Measurements from ENCODE around the gene PSTPIP2. TPM values are rescaled to one million over a fixed set of nuclear protein-coding genes. Genes with fewer than 3 reads are reported as not detected.

PSTPIP2 gene
- total RNA-seq, 1 experiment from 2014 or later: 0.39 TPM

- no TSS peak for BruUV-seq (replicated peaks)
- ChIA-PET POLR2A (no interaction called here), CTCF (interaction anchor here (0.6 kb wide), 1 partner anchor 26 kb away, joined by 3 read pairs; no protein-coding TSS in a partner anchor)
- TF ChIP-seq POLR2AphosphoS5 (IDR thresholded peaks at IDR 0.05; ENCODE audit: low read depth, low read length) (no peak), SIN3A (IDR thresholded peaks at IDR 0.05; ENCODE audit: borderline replicate concordance, insufficient read depth, low read depth, low read length) (no peak), CTCF (IDR thresholded peaks at IDR 0.05) (no peak), TCF7L2 (IDR thresholded peaks at IDR 0.05; ENCODE audit: low read depth, low read length) (no peak), REST (IDR thresholded peaks at IDR 0.05; ENCODE audit: insufficient read depth in 1 of 2, low read depth in 2 of 2, low read length in 1 of 2) (no peak)
- ATAC-seq: no peak
- Histone ChIP-seq H3K36me3 (ENCODE audit: control insufficient read depth, insufficient read depth, low read length) (no peaks in the 10 kb centered on the region), H3K27me3 (ENCODE audit: control insufficient read depth, insufficient read depth, low read length) (no peaks in the 10 kb centered on the region), H3K4me3 (ENCODE audit: low read depth in 2 of 2, low read length in 2 of 2) (no peak overlapping the region), H3K27ac (ENCODE audit: low read length) (no peak overlapping the region), H3K4me1 (ENCODE audit: control insufficient read depth, insufficient read depth, low read length) (no peaks in the 10 kb centered on the region), H3K9me3 (ENCODE audit: control insufficient read depth, insufficient read depth, low read depth, low read length) (no peaks in the 10 kb centered on the region)
- in situ Hi-C loops (cut with HindIII; ENCODE audit: low pct_unique_long_range_greater_than_20kb, low sequenced_read_pairs) (no loop called here), intact Hi-C loops (cut with micrococcal nuclease; ENCODE audit: unreplicated experiment) (no loop called here)
- no peak for DNase-seq (ENCODE audit: low read depth, low spot score)
These were observed 73.8 kb downstream of the PSTPIP2 start for GRCh38 chr18:45998244-45998643.

- POLR2A ChIA-PET: no interaction called here
- CTCF ChIA-PET: interaction anchor here (0.6 kb wide), 1 partner anchor 26 kb away, joined by 3 read pairs; no protein-coding TSS in a partner anchor
- no peak for TF ChIP-seq CTCF (IDR thresholded peaks at IDR 0.05)
- no peak for TF ChIP-seq POLR2AphosphoS5 (IDR thresholded peaks at IDR 0.05; ENCODE audit: low read depth, low read length)
- TF ChIP-seq REST (IDR thresholded peaks at IDR 0.05; ENCODE audit: insufficient read depth in 1 of 2, low read depth in 2 of 2, low read length in 1 of 2): no peak
- TF ChIP-seq TCF7L2 (IDR thresholded peaks at IDR 0.05; ENCODE audit: low read depth, low read length): no peak
- no peak for TF ChIP-seq SIN3A (IDR thresholded peaks at IDR 0.05; ENCODE audit: borderline replicate concordance, insufficient read depth, low read depth, low read length)
- no peak overlapping the region for H3K27ac ChIP-seq (ENCODE audit: low read length)
- no peak for ATAC-seq
- H3K27me3 ChIP-seq (ENCODE audit: control insufficient read depth, insufficient read depth, low read length): no peaks in the 10 kb centered on the region
- no peaks in the 10 kb centered on the region for H3K4me1 ChIP-seq (ENCODE audit: control insufficient read depth, insufficient read depth, low read length)
- intact Hi-C loops (cut with micrococcal nuclease; ENCODE audit: unreplicated experiment) (no loop called here), in situ Hi-C loops (cut with HindIII; ENCODE audit: low pct_unique_long_range_greater_than_20kb, low sequenced_read_pairs) (no loop called here)
- no peak for DNase-seq (ENCODE audit: low read depth, low spot score)
- H3K36me3 ChIP-seq (ENCODE audit: control insufficient read depth, insufficient read depth, low read length): no peaks in the 10 kb centered on the region
- no peaks in the 10 kb centered on the region for H3K9me3 ChIP-seq (ENCODE audit: control insufficient read depth, insufficient read depth, low read depth, low read length)
- BruUV-seq (replicated peaks): no TSS peak
- no peak overlapping the region for H3K4me3 ChIP-seq (ENCODE audit: low read depth in 2 of 2, low read length in 2 of 2)
These were observed 74.3 kb downstream of the PSTPIP2 start for GRCh38 chr18:45997700-45998151.
